ENCODE results near the gene COG4. TPM values are rescaled to one million over a fixed set of nuclear protein-coding genes. Genes with fewer than 3 reads are reported as not detected.

Gene COG4
- 10 to 100 TPM; 23.1 to 43.8 TPM for total RNA-seq

GRCh38 chr16:70523076-70523742 is at the start of gene COG4:
COG4 (minus strand) TSS chr16:70523554; CDS start chr16:70523543, 11 bp downstream.
- intact Hi-C loops (cut with DNase I) = no loop called here
- ATAC-seq (peak; percentile 91), DNase-seq (peak; percentile 84 to 88 (median 85))
- Histone ChIP-seq H3K27ac (peak within 1 kb of the TSS; percentile 52 to 95 (median 79)), H3K36me3 (replicated peaks in 1 of 2; ENCODE audit: insufficient read depth in 1 of 2, low read depth in 2 of 2) (peaks cover 0 to 5% of the 10 kb centered on the region in 2 donors), H3K4me3 (peak within 1 kb of the TSS; percentile 77 to 95), H3K27me3 (no peaks in the 10 kb centered on the region), H3K4me1 (peaks cover 38% of the 10 kb centered on the region), H3K9me3 (no peaks in the 10 kb centered on the region)
- WGBS, 2 donors = 0 to 2% methylated on average over 34 to 36 of the region's 36 CpGs
- TF ChIP-seq, protein P1, sequence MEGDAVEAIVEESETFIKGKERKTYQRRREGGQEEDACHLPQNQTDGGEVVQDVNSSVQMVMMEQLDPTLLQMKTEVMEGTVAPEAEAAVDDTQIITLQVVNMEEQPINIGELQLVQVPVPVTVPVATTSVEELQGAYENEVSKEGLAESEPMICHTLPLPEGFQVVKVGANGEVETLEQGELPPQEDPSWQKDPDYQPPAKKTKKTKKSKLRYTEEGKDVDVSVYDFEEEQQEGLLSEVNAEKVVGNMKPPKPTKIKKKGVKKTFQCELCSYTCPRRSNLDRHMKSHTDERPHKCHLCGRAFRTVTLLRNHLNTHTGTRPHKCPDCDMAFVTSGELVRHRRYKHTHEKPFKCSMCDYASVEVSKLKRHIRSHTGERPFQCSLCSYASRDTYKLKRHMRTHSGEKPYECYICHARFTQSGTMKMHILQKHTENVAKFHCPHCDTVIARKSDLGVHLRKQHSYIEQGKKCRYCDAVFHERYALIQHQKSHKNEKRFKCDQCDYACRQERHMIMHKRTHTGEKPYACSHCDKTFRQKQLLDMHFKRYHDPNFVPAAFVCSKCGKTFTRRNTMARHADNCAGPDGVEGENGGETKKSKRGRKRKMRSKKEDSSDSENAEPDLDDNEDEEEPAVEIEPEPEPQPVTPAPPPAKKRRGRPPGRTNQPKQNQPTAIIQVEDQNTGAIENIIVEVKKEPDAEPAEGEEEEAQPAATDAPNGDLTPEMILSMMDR (IDR thresholded peaks at IDR 0.05) = no peak
- TF ChIP-seq POLR2A (IDR thresholded peaks at IDR 0.05) = no peak

GRCh38 chr16:70572926-70573270 is 49.5 kb upstream of the COG4 start:
- no peaks in the 10 kb centered on the region for H3K4me1 ChIP-seq
- ATAC-seq (no peak), DNase-seq (no peak)
- no peaks in the 10 kb centered on the region for H3K27me3 ChIP-seq
- intact Hi-C loops (cut with DNase I) = no loop called here
- H3K36me3 ChIP-seq (replicated peaks in 1 of 2; ENCODE audit: insufficient read depth in 1 of 2, low read depth in 2 of 2) = peaks cover 12 to 45% of the 10 kb centered on the region in 2 donors
- WGBS, 2 donors = 86 to 87% methylated on average over 2 of the region's 2 CpGs
- H3K4me3 ChIP-seq = no peak overlapping the region
- H3K27ac ChIP-seq = no peak overlapping the region
- no peak for TF ChIP-seq POLR2A (IDR thresholded peaks at IDR 0.05)
- TF ChIP-seq, protein P1 (IDR thresholded peaks at IDR 0.05) = no peak
- no peaks in the 10 kb centered on the region for H3K9me3 ChIP-seq

DNA sequence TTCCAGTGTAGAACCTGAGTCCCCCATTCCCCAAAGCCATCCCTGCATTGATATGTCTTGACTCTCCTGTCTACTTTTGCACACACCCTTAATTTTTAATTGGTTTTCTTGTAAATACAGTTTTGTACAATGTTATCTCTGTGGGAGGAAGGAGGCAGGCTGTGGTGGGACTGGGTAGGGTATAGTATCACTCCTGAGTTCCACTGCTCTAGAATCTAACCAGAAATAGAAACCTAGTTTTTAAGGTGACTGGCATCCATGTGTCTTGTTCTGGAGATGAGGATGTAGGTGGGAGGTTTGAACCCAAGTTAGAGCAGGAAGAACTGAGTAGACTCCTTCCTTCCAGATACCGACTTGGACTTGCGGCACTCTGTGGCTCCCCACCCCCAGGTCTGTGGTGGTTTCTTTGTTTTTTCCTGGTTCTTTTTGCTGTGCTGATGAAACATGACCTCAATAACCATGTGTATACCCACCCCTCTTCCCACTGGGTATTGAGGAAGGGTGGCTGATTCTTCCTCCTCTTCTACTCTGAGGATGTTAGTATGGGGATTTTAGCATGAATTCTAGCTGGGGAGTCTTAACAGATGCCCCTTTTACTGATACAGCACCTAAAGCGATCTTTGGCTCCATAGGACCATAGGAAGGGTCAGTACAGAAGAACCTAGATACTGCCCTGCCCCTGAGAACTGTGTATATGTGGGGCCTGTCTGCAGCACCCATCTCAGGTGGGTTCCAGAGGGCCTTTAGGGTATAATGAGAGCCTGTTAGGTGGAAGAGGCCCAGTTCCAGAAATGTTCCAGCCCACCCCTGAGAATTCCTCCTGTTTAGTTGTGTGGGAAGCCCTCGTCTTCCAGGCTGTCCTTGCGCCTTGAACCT is 48.9 kb upstream of the COG4 start:
- Histone ChIP-seq H3K4me3 (no peak overlapping the region), H3K27me3 (no peaks in the 10 kb centered on the region), H3K27ac (no peak overlapping the region), H3K36me3 (replicated peaks in 1 of 2; ENCODE audit: insufficient read depth in 1 of 2, low read depth in 2 of 2) (peaks cover 14 to 49% of the 10 kb centered on the region in 2 donors), H3K4me1 (no peaks in the 10 kb centered on the region), H3K9me3 (no peaks in the 10 kb centered on the region)
- ATAC-seq (no peak), DNase-seq (no peak)
- WGBS, 2 donors = 87 to 91% methylated on average over 5 of the region's 5 CpGs
- no peak for TF ChIP-seq POLR2A (IDR thresholded peaks at IDR 0.05)
- TF ChIP-seq, protein P1 (IDR thresholded peaks at IDR 0.05) = no peak
- intact Hi-C loops (cut with DNase I) = no loop called here

DNA sequence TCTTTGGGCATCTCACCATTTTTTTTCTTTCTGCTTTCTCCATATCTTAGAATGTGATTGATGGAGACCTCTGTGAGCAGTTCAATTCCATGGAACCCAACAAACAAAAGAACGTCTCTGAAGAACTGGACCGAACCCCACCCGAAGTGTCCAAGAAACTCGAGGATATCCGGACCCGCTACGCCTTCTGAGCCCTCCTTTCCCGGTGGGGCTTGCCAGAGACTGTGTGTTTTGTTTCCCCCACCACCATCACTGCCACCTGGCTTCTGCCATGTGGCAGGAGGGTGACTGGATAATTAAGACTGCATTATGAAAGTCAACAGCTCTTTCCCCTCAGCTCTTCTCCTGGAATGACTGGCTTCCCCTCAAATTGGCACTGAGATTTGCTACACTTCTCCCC is 48.3 kb upstream of the COG4 start:
- WGBS, 2 donors = 88 to 89% methylated on average over 8 of the region's 8 CpGs

More for the DNA sequence above, 48.3 kb upstream of the COG4 start:
- Histone ChIP-seq H3K36me3 (replicated peaks in 1 of 2; ENCODE audit: insufficient read depth in 1 of 2, low read depth in 2 of 2) (peaks cover 14 to 56% of the 10 kb centered on the region in 2 donors), H3K4me3 (no peak overlapping the region), H3K27ac (no peak overlapping the region), H3K4me1 (no peaks in the 10 kb centered on the region), H3K9me3 (no peaks in the 10 kb centered on the region), H3K27me3 (no peaks in the 10 kb centered on the region)
- TF ChIP-seq POLR2A (IDR thresholded peaks at IDR 0.05) = no peak
- TF ChIP-seq, protein P1 (IDR thresholded peaks at IDR 0.05) = no peak
- ATAC-seq (no peak), DNase-seq (no peak)
- intact Hi-C loops (cut with DNase I) = no loop called here

All from body of pancreas (tissue), 4 donors.